ENCODE results near the gene PCCA. TPM values are rescaled to one million over a fixed set of nuclear protein-coding genes. Genes with fewer than 3 reads are reported as not detected.
"Not testable (repeated sequence)": the region's sequence is repeated elsewhere in the genome, so short reads cannot be mapped to it uniquely, and the experiment has no call there.

PCCA gene
- total and polyA plus RNA-seq, 2 donors (not counting 1 experiment from before 2014, with no cell fraction given), result 4.8 to 17.4 TPM

GRCh38 chr13:100099117-100099445, 10.2 kb downstream of the PCCA start:
- CTCF ChIA-PET; POLR2A ChIA-PET; H2AFZ ChIP-seq (ENCODE audit: insufficient read depth, low read depth, low read length, poor library complexity, severe bottlenecking); H3K9ac ChIP-seq (ENCODE audit: low read length); H3K27me3 ChIP-seq (replicated peaks in 1 of 4; ENCODE audit: control extremely low read depth in 1 of 4, control insufficient read depth in 3 of 4, insufficient read depth in 4 of 4, low read length in 3 of 4); H3K4me3 Mint-ChIP-seq; H3K4me1 Mint-ChIP-seq; DNase-seq; intact Hi-C loops (cut with micrococcal nuclease); H3K27me3 Mint-ChIP-seq; H3K36me3 ChIP-seq (replicated peaks in 1 of 2; ENCODE audit: control extremely low read depth in 1 of 2, control insufficient read depth in 1 of 2, extremely low read depth in 1 of 2, insufficient read depth in 2 of 2, low read length in 1 of 2); ATAC-seq (ENCODE audit: low read depth); H3K27ac ChIP-seq (ENCODE audit: low read length in 2 of 2); H3K9me3 ChIP-seq (ENCODE audit: control extremely low read depth in 1 of 3, control insufficient read depth in 2 of 3, insufficient read depth in 1 of 3, low read length in 2 of 3); H3K9me3 Mint-ChIP-seq (ENCODE audit: insufficient read depth); H3K4me3 ChIP-seq (ENCODE audit: control extremely low read depth in 1 of 5, extremely low read depth in 1 of 5, insufficient read depth in 1 of 5, low read depth in 2 of 5, low read length in 4 of 5); H3K4me1 ChIP-seq (ENCODE audit: control insufficient read depth in 2 of 2, insufficient read depth in 2 of 2, low read length in 2 of 2); H3K27ac Mint-ChIP-seq; H4K20me1 ChIP-seq (ENCODE audit: control insufficient read depth, insufficient read depth, low read length, poor library complexity, severe bottlenecking); H3K4me2 ChIP-seq (replicated peaks; ENCODE audit: low read depth, low read length, poor library complexity, severe bottlenecking): not testable (repeated sequence)
- H3K79me2 ChIP-seq (ENCODE audit: control insufficient read depth, insufficient read depth, low read length), result peaks cover 10% of the 10 kb centered on the region
- 98% methylated on average over 6 of the region's 8 CpGs for WGBS (ENCODE audit: insufficient coverage)

- no peak overlapping the region for H3K27ac Mint-ChIP-seq
- peaks cover 3 to 4% of the 10 kb centered on the region in 2 donors for H3K4me1 ChIP-seq (ENCODE audit: control insufficient read depth in 2 of 2, insufficient read depth in 2 of 2, low read length in 2 of 2)
- H3K36me3 ChIP-seq (replicated peaks in 1 of 2; ENCODE audit: control extremely low read depth in 1 of 2, control insufficient read depth in 1 of 2, extremely low read depth in 1 of 2, insufficient read depth in 2 of 2, low read length in 1 of 2), result no peaks in the 10 kb centered on the region
- H3K4me3 Mint-ChIP-seq, result no peak overlapping the region
- intact Hi-C loops (cut with micrococcal nuclease), result no loop called here
- H3K4me1 Mint-ChIP-seq, result peaks cover 8% of the 10 kb centered on the region
- no peaks in the 10 kb centered on the region for H3K27me3 Mint-ChIP-seq
- no peak overlapping the region for H2AFZ ChIP-seq (ENCODE audit: insufficient read depth, low read depth, low read length, poor library complexity, severe bottlenecking)
- peaks cover 0 to under 1% (median 0%) of the 10 kb centered on the region in 3 donors for H3K9me3 ChIP-seq (ENCODE audit: control extremely low read depth in 1 of 3, control insufficient read depth in 2 of 3, insufficient read depth in 1 of 3, low read length in 2 of 3)
- WGBS (ENCODE audit: insufficient coverage), result 88% methylated on average over 3 of the region's 10 CpGs
- H3K79me2 ChIP-seq (ENCODE audit: control insufficient read depth, insufficient read depth, low read length), result peaks cover 4% of the 10 kb centered on the region
- H3K27me3 ChIP-seq (replicated peaks in 1 of 4; ENCODE audit: control extremely low read depth in 1 of 4, control insufficient read depth in 3 of 4, insufficient read depth in 4 of 4, low read length in 3 of 4), result no peaks in the 10 kb centered on the region
- TF ChIP-seq CTCF (IDR thresholded peaks at IDR 0.05) (no peak), EZH2 (IDR thresholded peaks at IDR 0.05; ENCODE audit: borderline replicate concordance, insufficient read depth, low read depth, low read length, poor library complexity, severe bottlenecking) (no peak)
- no peak overlapping the region for H3K4me2 ChIP-seq (replicated peaks; ENCODE audit: low read depth, low read length, poor library complexity, severe bottlenecking)
- H3K9me3 Mint-ChIP-seq (ENCODE audit: insufficient read depth), result no peaks in the 10 kb centered on the region
- DNase-seq (no peak), ATAC-seq (ENCODE audit: low read depth) (no peak)
- no peak overlapping the region for H3K4me3 ChIP-seq (ENCODE audit: control extremely low read depth in 1 of 5, extremely low read depth in 1 of 5, insufficient read depth in 1 of 5, low read depth in 2 of 5, low read length in 4 of 5)
- ChIA-PET CTCF (no interaction called here), POLR2A (no interaction called here)
- no peaks in the 10 kb centered on the region for H4K20me1 ChIP-seq (ENCODE audit: control insufficient read depth, insufficient read depth, low read length, poor library complexity, severe bottlenecking)
- no peak overlapping the region for H3K9ac ChIP-seq (ENCODE audit: low read length)
- H3K27ac ChIP-seq (ENCODE audit: low read length in 2 of 2), result no peak overlapping the region
These were observed 11.4 kb downstream of the PCCA start for GRCh38 chr13:100100115-100100879.
